Activated effector memory CD4-positive, alpha-beta T cell treated with anti-CD3 and anti-CD28 coated beads, Interleukin-2, amount 50 U/mL, for 16 hours (primary cell): ENCODE measurements around the gene SRP72.
"Not testable (repeated sequence)": the region's sequence is repeated elsewhere in the genome, so short reads cannot be mapped to it uniquely, and the experiment has no call there.

Experiments used
- DNase-seq: peaks from one replicate; pipeline ENCODE4 v3.0.0-alpha.2; 2020

SRP72 gene, protein sequence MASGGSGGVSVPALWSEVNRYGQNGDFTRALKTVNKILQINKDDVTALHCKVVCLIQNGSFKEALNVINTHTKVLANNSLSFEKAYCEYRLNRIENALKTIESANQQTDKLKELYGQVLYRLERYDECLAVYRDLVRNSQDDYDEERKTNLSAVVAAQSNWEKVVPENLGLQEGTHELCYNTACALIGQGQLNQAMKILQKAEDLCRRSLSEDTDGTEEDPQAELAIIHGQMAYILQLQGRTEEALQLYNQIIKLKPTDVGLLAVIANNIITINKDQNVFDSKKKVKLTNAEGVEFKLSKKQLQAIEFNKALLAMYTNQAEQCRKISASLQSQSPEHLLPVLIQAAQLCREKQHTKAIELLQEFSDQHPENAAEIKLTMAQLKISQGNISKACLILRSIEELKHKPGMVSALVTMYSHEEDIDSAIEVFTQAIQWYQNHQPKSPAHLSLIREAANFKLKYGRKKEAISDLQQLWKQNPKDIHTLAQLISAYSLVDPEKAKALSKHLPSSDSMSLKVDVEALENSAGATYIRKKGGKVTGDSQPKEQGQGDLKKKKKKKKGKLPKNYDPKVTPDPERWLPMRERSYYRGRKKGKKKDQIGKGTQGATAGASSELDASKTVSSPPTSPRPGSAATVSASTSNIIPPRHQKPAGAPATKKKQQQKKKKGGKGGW

DNA sequence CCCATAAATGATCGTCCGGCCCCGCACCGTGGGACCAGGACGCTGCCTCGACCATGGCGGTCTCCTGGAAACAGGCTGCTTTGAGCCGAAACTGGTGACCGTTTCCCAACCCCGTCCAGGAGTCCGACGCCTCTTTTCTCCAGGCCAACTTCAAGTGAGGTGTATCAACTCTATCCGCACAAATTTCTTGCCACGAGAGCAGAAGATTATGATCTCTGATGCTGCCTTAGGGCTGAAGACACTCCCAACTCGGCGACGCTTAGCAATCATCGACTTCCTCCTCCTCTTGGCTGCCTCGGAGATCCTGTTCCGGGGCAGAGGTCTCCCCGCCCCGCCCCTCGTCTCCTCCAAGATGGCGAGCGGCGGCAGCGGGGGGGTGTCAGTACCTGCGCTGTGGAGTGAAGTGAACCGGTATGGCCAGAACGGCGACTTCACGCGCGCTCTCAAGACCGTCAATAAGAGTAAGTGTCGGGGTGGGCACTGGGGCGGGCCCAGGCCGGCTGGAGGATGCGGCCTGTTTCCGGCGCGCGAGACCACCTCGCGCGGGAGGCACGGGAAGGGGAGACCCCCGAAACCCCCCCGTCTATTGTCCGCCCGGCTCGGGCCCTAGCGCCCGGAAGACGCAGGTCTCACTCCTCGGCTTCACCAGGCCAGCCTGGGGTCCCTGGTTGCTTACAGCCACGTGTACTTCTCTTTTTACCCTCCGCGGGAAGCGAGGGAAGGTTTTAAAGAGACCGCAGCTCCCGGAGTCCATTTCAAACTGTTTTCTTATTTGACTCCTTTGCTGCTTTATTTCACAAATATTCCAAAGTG lies at the start of gene SRP72:
Gene SRP72 (plus strand): TSS at position 334 of the 813 bp plus-strand sequence. CDS start 19 bp downstream, at position 353.
- peak; percentile 97 for DNase-seq

DNA sequence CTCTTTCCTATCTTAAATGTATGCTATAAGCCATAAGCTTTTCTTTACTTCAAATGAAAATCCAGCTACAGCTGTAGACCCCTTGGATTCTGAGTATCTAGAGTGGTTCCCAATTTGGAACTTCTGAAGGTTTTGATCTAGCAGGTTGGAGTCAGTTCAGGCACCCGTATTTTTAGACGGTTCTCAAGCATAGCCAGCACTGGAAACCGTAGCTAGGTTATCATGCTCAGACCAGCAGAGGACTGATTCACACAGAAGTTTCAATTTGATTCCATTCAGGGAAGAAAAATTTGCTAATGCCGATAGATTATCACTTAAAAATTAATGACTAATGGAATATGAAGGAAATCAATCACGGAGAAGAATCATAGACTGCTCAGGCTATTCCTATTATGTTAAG lies 43.2 kb upstream of the SRP72 start:
- DNase-seq: no peak

DNA sequence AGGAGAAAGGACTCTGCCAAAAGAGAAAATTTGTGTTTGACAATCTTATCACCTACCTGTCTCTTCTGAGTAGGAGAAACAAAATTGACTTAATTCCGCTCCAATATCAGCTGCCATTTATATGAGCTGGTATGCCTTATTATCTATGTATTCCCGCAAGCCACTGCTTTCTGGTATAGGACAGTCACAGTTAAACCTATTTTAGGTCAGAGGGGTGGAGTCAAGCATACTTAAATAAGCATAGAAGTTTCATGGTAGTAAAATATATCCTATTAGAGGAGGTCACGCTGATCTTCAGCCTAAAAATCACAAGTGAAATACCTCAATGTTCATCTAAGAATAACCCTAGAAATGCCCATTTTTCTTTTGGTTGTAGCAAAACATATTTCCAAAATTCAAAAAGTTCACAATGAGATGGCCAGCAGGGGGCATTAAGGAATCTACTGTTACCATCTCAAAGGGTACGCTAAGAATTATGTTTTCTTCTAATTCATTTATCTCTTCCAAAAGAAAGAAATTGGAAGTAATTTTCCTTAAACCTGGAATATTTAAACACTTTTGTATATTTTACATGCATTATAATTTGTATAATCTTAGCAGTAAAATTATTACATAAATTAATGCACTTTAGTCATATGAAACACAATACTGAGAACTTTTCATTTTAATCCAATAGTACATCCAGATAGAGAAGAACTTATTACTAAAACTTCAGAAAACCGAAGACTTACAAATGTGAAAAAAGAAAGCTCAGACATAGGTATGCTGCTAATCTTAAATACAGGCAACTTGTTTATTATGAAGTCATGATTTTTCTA lies 42.5 kb upstream of the SRP72 start:
- DNase-seq: no peak

DNA sequence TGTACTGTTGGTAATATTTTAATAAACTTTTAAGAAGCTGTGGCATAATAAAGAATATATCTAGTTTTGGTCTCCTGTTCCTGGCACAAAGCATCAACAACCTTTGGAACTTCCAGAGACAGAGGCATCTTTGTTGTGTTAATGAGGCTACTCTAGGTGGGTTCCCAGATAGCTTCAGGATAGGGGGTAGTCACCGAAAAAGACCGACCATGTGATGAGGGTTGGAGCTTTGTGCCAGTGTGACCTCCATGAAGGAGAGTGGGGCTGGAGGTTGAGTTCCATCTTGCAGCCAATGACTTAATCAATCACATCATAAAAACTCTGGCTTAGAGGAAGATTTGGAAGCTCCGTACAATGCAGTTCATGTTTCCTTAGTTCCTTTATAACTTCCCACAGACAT lies 41.9 kb upstream of the SRP72 start:
- DNase-seq: no peak

DNA sequence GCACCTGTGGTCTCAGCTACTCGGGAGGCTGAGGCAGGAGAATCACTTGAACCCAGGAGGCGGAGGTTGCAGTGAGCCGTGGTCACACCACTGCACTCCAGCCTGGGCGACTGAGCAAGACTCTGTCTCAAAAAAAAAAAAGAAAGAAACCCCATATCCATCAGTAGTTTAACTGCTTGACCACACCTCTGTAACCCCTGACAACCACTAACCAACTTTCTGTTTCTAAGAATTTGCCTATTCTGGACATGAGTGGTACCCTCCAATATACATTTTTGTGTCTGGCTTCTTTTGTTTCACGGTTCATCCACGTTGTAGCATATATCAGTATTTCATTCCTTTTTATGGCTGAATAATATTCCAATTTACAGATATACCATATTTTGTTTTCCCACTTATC lies 41.1 kb upstream of the SRP72 start:
- no peak for DNase-seq

DNA sequence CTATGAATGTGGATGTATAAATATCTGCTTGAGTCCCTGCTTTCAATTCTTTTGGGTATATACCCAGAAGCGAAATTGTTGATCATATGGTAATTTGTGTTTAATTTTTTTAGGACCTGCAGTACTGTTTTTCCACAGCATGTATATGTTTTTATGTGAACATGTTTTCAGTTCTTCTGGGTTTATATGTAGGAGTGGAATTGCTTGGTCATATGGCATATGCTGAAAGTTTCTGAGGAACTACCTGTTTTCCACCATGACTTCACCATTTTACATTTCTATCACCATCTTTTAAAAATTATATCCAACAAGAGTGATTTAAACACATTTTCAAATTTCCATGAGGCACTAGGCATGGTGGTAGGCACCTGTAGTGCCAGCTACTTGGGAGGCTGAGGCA lies 40.2 kb upstream of the SRP72 start:
- no peak for DNase-seq

DNA sequence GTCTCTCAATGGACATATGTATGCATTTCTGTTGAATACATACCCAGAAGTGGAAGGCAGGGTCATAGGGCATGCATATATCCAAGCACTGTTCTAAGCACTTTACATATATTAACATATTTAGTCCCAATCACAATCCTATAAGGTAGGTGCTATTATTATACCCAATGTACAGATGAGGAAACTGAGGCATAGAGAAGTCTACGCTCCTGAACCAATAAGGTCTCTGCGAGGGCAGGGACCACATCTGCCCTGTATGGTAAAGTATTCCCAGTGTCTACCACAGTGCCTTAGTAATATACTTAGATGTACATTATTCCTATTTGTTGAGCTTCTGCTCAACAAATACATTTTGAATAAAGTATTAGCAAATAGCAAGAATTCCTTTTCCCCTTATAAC lies 37.2 kb upstream of the SRP72 start:
- no peak for DNase-seq

DNA sequence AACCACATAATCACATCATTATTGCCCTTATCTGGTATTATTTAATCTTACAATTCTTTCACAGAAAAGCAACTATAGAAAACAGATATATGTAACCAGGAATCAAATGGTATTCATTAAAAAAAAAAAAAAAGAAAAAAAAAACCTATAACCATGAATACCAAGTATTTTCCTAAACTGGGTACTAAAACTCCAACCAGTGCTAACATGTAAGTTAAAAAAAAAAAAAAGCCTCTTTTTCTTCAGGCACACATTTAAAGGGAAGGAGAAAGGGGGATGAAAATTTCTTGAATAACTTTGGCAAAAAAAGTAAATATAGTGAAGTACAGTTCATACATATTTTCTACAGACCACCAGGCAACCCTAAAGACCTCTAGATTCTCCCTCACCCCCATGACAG lies 34.1 kb upstream of the SRP72 start:
- DNase-seq: no peak

DNA sequence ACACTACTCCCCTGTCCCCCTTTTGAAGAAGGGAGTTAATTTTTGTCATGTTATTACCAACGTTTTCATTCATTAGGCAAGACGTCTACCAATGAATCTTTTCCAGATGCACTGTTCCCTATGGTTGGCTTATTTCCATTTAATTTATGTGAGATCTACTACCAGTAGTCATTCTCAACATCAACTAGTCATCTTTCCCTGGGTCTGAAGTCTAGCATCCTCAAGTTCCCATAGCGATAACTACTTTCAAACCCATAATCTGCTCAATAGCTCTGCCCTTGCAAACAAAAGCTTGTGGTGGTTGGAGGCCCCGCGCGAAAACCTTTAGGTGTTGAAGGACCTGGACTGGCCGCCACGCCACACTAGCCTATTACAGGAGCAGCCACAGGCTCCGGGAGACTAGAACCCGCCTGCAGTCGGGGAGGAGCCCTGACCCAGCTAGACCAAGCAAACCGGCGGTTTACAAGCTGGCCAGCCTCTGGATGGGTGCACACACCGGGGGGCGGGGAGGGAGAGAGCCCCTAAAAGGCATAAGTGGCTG lies 32.7 kb upstream of the SRP72 start:
- DNase-seq: no peak

DNA sequence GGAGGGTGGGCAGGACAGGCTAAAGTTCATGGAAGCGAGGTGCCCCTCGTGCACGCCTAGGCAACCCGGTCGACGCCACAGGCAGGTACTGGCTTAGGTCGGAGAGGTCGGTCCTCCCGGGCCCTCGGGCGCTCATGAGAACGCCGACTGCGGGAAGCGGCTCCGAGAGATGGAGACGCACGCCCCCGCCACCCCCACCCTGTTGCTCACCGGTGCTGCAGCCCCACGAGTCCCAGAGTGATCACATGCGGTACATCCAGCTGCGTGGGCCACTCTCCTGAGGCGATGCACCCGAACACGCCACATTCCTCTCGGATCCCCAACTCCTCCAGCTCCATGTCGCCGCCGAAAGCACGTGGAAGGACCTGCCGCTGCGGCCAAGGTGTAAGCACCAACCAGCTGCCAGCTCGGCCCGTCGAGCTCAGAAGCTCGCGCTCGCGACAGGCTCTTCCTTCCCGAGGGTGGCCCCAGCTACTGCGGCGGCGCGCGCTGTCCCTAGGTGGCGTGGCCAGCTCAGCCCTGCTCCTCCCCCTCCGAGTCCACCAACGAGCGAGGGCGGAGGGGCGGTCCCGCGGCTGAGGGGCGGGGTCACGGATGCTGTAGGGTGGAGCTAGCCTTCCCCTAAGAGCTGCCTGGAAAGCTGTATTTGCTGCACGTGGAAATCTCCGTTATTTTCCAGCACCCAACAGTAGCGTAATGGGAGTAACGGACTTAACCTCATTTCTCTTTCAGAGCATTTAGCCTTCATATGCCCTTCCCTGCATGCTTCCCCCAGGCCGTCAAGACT lies 32.1 kb upstream of the SRP72 start, which contains the start of gene PPAT:
Gene PPAT (minus strand): TSS at position 476 of the 787 bp plus-strand sequence. CDS start 138 bp downstream, at position 338.
- peak; percentile 99 for DNase-seq

DNA sequence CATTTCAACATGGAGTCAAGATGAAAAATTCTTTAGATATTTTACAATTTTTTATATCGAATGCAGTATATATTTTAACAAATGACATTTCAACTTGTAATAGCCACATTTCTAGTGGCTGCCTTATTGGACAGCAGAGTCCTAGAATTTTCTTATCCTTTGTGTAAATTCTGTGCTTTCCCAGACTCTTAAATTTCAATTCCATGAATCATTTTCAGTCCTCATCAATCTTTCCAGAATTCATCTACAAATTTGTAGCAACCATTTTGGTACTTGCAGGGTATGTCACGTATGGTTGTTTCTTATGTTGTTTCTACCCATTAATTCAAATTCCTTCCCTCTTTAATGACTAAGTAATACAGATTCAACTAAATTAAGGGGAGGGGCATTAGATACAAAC lies 28.7 kb upstream of the SRP72 start:
- DNase-seq: no peak

DNA sequence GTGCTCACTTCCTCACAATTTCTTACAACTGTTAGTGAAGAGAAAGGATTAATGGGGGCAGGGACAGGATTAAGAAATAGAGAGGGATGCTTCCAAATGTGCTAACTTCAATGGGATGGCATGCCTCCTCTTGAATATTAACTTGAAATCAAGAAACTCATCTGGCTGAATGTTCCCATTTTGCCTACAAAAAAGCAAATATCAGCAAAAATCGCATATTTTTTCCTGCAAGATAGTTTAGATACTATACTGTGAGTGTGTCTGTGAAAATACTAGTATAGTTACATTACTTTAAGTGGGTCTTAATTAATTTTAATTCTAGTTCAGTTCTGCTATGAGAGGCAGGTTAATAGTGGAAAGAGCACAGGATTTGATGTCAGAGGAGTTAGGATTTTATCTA lies 26.4 kb upstream of the SRP72 start:
- no peak for DNase-seq

DNA sequence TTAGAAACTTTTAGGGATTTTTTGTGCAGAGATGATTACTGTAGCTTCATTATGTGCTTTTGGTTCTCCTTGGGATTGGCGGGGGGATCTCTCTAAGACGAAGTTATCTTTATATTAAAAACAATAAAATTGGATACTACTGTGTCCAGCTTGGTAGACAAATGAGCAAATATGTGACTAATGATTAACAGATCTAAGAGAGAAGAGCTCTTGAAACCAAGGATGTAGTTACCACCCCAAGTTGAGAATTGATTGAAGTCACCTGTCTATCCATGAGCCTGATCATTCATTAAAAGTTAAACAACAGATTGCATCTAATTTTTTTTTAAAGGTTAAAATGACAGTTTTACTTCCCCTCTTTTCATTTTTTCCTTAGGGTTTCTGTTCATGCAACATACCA lies 22.7 kb upstream of the SRP72 start:
- DNase-seq: no peak

DNA sequence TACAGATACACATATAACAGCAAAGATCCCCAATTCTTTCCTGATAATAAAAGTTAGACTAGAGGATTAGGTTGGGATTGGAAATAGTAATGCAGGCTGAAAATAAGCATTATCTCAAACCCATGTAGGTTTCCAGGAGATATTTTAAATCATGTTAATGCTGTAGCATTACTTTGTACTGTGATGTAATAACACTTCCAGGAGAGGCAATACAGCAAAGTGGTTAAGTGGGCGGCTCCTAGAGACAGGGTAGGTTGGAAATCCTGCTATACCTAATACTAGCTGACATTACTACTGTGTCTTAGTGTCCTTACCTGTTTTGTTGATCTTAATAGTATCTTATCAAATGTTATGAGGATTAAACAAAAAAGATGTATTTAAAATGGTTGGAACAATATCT lies 21.7 kb upstream of the SRP72 start:
- no peak for DNase-seq

DNA sequence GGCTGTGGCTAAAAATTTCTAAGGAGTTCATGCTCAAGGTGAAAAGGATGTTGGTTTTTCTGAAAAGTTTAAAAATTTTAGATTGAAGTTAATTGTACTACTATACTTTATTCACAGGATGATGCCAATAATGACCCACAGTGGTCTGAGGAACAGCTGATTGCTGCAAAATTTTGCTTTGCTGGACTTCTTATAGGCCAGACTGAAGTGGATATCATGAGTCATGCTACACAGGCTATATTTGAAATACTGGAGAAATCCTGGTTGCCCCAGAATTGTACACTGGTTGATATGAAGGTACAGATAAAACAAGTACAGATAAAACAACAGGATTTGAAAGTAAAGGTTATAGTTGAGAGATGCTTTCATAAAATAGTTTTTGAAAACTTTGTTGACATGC lies 19.1 kb upstream of the SRP72 start:
- DNase-seq: no peak

DNA sequence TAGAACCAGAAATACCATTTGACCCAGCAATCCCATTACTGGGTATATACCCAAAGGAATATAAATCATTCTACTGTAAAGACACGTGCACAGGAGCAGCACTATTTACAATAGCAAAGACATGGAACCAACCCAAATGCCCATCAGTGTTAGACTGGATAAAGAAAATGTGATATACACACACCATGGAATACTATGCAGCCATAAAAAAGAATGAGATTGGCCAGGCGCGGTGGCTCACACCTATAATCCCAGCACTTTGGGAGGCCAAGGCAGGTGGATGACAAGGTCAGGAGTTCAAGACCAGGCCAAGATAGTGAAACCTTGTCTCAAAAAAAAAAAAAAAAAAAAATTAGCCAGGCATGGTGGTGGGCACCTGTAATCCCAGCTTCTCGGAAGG lies 17.9 kb upstream of the SRP72 start:
- not testable (repeated sequence) for DNase-seq

DNA sequence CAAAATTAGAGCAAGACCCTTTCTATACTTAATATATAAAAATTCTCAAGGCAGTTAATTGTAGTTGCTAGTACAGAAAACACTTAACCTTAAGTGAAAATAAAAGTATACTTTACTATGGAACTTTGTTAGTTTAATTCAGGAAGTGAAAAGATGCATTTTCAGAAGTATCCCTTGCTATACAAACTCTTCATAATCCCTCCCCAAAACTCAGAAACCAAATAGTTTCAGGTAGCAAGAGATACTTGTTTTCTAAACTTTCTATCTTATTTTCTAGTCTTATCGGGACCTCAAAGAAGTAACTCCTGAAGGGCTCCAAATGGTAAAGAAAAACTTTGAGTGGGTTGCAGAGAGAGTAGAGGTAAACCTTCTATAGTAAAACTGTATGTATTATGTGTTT lies 17.1 kb upstream of the SRP72 start:
- DNase-seq: no peak

DNA sequence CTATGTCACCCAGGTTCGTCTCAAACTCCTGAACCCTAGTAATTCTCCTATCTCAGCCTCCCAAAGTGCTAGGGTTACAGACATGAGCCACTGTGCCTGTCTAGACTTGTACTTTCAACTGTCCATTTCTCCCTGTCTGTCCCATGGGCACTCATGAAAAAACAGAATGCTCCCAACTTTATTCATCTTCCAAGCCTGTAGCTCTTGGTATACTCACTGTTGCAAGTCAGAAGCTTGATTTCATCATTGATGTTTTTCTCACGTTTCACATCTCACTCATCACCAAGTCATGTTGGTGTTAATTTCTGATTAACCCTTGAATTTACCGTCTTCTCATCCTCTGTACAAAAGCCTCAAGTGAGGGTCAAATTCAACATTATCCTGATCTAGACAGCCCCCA lies 7.3 kb upstream of the SRP72 start:
- no peak for DNase-seq

DNA sequence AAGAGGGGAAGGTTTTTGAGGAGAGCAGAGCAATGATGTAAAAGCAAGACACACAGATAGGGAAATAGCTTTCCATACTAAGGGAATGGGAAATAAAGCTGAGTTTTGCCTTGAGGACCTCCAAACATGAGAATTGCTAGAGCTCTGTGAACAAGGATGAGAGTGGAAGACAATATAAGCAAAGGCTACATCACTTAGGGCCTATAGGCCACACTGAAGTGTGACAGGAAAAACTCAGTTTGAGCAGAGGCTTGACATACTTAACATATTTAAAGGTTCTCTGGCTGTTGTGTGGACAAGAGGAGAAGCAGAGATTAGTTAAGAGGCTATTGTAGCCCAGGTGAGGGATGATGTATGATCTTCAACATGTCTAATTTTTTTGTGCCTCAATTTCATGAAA lies 5.3 kb upstream of the SRP72 start:
- no peak for DNase-seq

DNA sequence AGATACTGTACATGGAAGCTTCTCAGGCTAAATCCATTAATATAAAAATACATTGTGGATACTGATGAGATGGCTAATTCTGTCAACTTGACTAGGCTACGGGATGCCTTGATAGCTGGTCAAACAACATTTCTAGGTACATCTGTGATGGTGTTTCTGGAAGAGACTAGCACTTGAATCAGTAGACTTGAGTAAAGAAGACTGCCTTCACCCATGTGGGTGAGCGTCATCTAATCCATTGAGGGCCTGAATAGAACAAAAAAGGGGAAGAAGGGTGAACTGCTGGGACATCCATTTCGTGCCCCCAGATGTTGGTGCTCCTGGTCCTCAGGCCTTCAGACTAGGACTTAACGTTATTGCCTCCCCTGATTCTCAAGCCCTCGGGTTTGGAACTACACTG lies 3.7 kb upstream of the SRP72 start:
- DNase-seq: no peak

DNA sequence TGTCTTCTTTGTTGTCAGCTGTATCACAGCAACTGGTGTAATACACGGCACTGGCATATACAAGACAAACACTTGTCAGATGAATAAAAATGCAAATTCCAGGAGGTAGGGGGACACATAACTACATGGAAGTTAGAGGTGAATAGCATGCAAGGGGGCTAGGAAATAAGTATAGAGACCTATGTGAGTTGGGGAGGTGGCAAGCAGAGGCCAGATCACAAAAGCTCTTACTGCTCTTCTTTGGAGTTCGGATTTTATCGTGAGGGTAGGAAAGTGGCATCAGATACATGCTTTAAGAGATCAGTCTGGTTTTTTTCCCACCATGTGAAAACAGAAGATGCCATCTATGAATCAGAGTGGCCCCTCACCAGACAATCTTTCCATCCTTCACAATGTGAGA lies 2.8 kb upstream of the SRP72 start:
- DNase-seq: no peak
